HG02798 (cell line): ENCODE measurements around the gene TEX2.

Source experiments
- ATAC-seq: cut with Tn5 transposase; IDR thresholded peaks from one replicate; pipeline ENCODE4 v1.9.1; 2021; ENCODE audit warnings: mild to moderate bottlenecking; ENCODE audit not compliant: unreplicated experiment, poor library complexity

The TEX2 gene

GRCh38 chr17:64103391-64104364, 159.4 kb downstream of the TEX2 start:
- peak; percentile 48 for ATAC-seq

- no peak for ATAC-seq
Observed at GRCh38 chr17:64102627-64103390, 160.3 kb downstream of the TEX2 start.

- ATAC-seq = no peak
Observed at GRCh38 chr17:64099543-64099942, 163.5 kb downstream of the TEX2 start.
